ENCODE measurements around the gene STARD4. TPM values are rescaled to one million over a fixed set of nuclear protein-coding genes. Genes with fewer than 3 reads are reported as not detected.

The STARD4 gene
- total RNA-seq, 1 experiment from 2014 or later: 65.0 TPM

DNA sequence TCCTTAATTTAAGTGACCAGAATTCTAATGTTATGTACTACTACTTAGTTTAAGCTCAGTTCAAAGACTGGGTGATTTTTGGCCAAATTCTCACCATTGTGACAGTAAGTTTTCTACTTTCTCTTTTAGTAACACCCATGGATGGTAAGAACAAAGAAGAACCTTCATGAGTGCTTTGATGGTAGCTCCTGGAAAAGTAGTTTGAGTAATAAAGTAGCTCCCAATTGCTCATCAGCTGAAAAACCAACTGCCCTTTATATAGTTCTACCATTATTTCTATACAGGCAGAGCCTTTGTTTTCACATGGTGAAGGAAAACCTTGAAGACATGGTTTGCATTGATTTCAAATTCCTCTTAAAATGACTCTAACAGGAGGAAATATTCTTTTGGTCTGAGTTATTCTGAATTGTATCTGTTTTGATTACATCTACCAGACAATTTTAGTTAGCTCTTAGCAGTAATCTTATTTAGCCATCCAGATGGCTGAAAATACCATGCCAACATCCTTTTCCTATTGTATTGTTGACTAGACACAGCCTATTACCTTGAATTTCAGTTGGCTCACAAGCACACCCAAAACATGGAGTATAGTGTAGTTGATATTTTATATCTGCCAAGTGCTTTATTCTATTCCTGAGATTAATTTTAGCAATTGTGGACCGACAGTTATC is 23.7 kb upstream of the STARD4 start:
- intact Hi-C loops (cut with micrococcal nuclease; ENCODE audit: unreplicated experiment): no loop called here
- H3K36me3 Mint-ChIP-seq (ENCODE audit: insufficient read depth, unreplicated experiment): no peaks in the 10 kb centered on the region
- H3K9me3 Mint-ChIP-seq (ENCODE audit: low read depth, unreplicated experiment): peaks cover 3% of the 10 kb centered on the region
- H3K4me1 Mint-ChIP-seq (ENCODE audit: low read depth, unreplicated experiment): no peaks in the 10 kb centered on the region
- DNase-seq: no peak
- H3K27ac Mint-ChIP-seq (ENCODE audit: unreplicated experiment): no peak overlapping the region
- no peaks in the 10 kb centered on the region for H3K27me3 Mint-ChIP-seq (ENCODE audit: unreplicated experiment)
- no peak overlapping the region for H3K4me3 Mint-ChIP-seq (ENCODE audit: low read depth, unreplicated experiment)
- CTCF ChIA-PET: interaction anchor here (0.6 kb wide), 2 partner anchors 12 to 1600 kb away, joined by 3 read pairs; no protein-coding TSS in a partner anchor
- TF ChIP-seq, protein P1, sequence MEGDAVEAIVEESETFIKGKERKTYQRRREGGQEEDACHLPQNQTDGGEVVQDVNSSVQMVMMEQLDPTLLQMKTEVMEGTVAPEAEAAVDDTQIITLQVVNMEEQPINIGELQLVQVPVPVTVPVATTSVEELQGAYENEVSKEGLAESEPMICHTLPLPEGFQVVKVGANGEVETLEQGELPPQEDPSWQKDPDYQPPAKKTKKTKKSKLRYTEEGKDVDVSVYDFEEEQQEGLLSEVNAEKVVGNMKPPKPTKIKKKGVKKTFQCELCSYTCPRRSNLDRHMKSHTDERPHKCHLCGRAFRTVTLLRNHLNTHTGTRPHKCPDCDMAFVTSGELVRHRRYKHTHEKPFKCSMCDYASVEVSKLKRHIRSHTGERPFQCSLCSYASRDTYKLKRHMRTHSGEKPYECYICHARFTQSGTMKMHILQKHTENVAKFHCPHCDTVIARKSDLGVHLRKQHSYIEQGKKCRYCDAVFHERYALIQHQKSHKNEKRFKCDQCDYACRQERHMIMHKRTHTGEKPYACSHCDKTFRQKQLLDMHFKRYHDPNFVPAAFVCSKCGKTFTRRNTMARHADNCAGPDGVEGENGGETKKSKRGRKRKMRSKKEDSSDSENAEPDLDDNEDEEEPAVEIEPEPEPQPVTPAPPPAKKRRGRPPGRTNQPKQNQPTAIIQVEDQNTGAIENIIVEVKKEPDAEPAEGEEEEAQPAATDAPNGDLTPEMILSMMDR (IDR thresholded peaks at IDR 0.05; ENCODE audit: unreplicated experiment): no peak
- no TSS peak for BruUV-seq (replicated peaks)

DNA sequence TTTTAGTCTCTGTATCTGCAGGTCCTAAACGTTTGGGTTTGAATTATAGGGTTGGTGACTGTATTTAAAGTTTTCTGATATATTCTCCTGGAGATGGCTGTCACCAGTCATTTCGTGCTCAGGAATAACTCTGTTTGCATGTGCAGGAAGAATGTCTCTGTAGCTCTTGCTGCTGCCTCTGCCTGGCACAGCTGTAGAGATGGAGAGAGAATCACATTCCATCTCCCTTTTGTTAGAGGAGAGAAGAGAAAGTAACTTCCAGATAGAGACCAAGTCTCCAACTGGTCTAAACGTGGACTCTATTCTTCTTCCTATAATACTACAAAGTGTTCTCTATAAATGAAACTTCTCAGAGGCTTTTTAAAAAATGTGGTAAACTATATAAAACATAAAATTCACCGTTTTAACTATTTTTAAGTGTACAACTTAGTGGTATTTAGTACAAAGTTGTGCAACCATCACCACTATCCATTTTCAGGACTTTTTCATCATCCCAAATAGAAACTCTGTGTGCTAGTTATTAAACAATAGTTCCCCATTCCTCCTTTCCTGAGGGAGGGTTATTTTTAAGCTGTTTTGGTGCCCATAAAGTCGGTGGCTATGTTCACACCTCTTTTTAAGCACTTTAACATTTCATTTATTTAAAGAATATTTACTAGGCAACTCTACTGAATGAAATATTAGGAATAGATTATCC is 20.7 kb upstream of the STARD4 start:
- TF ChIP-seq, protein P1 (IDR thresholded peaks at IDR 0.05; ENCODE audit: unreplicated experiment): no peak
- H3K36me3 Mint-ChIP-seq (ENCODE audit: insufficient read depth, unreplicated experiment): no peaks in the 10 kb centered on the region
- no peaks in the 10 kb centered on the region for H3K27me3 Mint-ChIP-seq (ENCODE audit: unreplicated experiment)
- H3K4me1 Mint-ChIP-seq (ENCODE audit: low read depth, unreplicated experiment): peaks cover 11% of the 10 kb centered on the region
- no peak for DNase-seq
- CTCF ChIA-PET: no interaction called here
- no peak overlapping the region for H3K27ac Mint-ChIP-seq (ENCODE audit: unreplicated experiment)
- H3K9me3 Mint-ChIP-seq (ENCODE audit: low read depth, unreplicated experiment): no peaks in the 10 kb centered on the region
- no TSS peak for BruUV-seq (replicated peaks)
- intact Hi-C loops (cut with micrococcal nuclease; ENCODE audit: unreplicated experiment): loop anchor here (5.0 kb wide), 1 partner anchor 614 kb away; no protein-coding TSS in a partner anchor
- no peak overlapping the region for H3K4me3 Mint-ChIP-seq (ENCODE audit: low read depth, unreplicated experiment)

DNA sequence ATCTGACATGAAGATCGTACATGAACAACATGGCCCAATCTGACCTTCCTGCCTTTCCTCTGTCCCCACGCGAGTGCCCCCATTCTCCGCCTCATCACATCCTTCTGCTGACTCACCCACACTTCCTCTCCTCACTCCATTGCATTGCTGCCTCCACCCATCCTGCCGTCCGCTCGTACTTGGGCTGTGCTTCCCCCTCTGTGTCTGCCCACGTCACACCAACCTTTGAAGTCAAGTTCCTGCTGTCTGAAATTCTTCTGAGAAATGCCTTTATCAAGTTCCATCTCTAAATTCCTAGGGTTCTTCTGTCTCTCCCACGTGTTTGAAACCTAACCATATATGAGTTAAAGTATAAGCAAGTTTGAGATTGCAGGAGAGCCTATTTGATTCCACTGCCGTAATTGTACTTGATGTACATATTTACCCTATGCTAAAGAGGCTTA is 18.0 kb upstream of the STARD4 start:
- intact Hi-C loops (cut with micrococcal nuclease; ENCODE audit: unreplicated experiment): loop anchor here (5.0 kb wide), 1 partner anchor 617 kb away; no protein-coding TSS in a partner anchor
- BruUV-seq (replicated peaks): no TSS peak
- no peaks in the 10 kb centered on the region for H3K36me3 Mint-ChIP-seq (ENCODE audit: insufficient read depth, unreplicated experiment)
- peak overlapping the region; percentile 31 for H3K4me3 Mint-ChIP-seq (ENCODE audit: low read depth, unreplicated experiment)
- TF ChIP-seq, protein P1 (IDR thresholded peaks at IDR 0.05; ENCODE audit: unreplicated experiment): no peak
- H3K27ac Mint-ChIP-seq (ENCODE audit: unreplicated experiment): peak overlapping the region; percentile 68
- CTCF ChIA-PET: interaction anchor here (0.9 kb wide), 1 partner anchor 227 kb away, joined by 3 read pairs; the partner anchor contains the start of gene NREP
- no peaks in the 10 kb centered on the region for H3K27me3 Mint-ChIP-seq (ENCODE audit: unreplicated experiment)
- DNase-seq: peak; percentile 57
- H3K9me3 Mint-ChIP-seq (ENCODE audit: low read depth, unreplicated experiment): no peaks in the 10 kb centered on the region
- peaks cover 11% of the 10 kb centered on the region for H3K4me1 Mint-ChIP-seq (ENCODE audit: low read depth, unreplicated experiment)

DNA sequence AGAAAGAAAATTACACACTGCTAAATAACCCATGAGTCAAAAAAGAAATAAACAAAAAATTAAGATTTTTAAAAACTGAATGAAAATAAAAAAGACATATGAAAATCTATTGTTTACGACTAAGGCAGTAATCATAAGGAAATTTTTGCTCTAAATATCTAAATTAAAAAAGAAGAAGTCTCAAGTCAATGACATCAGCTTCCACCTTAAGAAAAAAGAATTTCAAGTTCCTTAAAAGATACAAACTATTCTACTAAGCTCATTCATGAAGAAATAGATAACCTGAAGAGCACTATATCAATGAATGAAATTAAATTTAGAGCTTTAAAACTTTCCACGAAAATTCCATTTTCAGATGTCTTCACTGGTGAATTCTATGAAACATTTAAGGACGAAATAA is 15.7 kb upstream of the STARD4 start:
- TF ChIP-seq, protein P1 (IDR thresholded peaks at IDR 0.05; ENCODE audit: unreplicated experiment): no peak
- Mint-ChIP-seq H3K27ac (ENCODE audit: unreplicated experiment) (no peak overlapping the region), H3K36me3 (ENCODE audit: insufficient read depth, unreplicated experiment) (no peaks in the 10 kb centered on the region), H3K27me3 (ENCODE audit: unreplicated experiment) (no peaks in the 10 kb centered on the region), H3K4me1 (ENCODE audit: low read depth, unreplicated experiment) (peaks cover 11% of the 10 kb centered on the region), H3K4me3 (ENCODE audit: low read depth, unreplicated experiment) (no peak overlapping the region), H3K9me3 (ENCODE audit: low read depth, unreplicated experiment) (no peaks in the 10 kb centered on the region)
- CTCF ChIA-PET: no interaction called here
- intact Hi-C loops (cut with micrococcal nuclease; ENCODE audit: unreplicated experiment): no loop called here
- DNase-seq: no peak
- no TSS peak for BruUV-seq (replicated peaks)
